Measurements from ENCODE around the gene RUNX2.

RUNX2 gene

GRCh38 chr6:45661661-45662060, 333.5 kb downstream of the RUNX2 start:
- H3K4me3 ChIP-seq (ENCODE audit: low read depth, low read length) = no peak overlapping the region
- TF ChIP-seq, protein P1, sequence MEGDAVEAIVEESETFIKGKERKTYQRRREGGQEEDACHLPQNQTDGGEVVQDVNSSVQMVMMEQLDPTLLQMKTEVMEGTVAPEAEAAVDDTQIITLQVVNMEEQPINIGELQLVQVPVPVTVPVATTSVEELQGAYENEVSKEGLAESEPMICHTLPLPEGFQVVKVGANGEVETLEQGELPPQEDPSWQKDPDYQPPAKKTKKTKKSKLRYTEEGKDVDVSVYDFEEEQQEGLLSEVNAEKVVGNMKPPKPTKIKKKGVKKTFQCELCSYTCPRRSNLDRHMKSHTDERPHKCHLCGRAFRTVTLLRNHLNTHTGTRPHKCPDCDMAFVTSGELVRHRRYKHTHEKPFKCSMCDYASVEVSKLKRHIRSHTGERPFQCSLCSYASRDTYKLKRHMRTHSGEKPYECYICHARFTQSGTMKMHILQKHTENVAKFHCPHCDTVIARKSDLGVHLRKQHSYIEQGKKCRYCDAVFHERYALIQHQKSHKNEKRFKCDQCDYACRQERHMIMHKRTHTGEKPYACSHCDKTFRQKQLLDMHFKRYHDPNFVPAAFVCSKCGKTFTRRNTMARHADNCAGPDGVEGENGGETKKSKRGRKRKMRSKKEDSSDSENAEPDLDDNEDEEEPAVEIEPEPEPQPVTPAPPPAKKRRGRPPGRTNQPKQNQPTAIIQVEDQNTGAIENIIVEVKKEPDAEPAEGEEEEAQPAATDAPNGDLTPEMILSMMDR (IDR thresholded peaks at IDR 0.05; ENCODE audit: low read depth, low read length) = no peak
- TF ChIP-seq MAX (IDR thresholded peaks at IDR 0.05; ENCODE audit: low read depth, low read length) = no peak
- TF ChIP-seq MYC (IDR thresholded peaks at IDR 0.05; ENCODE audit: low read depth, low read length) = no peak
- no peak for TF ChIP-seq POLR2A (IDR thresholded peaks at IDR 0.05; ENCODE audit: extremely low read depth, insufficient read length)
- no peak for DNase-seq (ENCODE audit: low read depth)

- no peak overlapping the region for H3K4me3 ChIP-seq (ENCODE audit: low read depth, low read length)
- no peak for TF ChIP-seq MYC (IDR thresholded peaks at IDR 0.05; ENCODE audit: low read depth, low read length)
- TF ChIP-seq POLR2A (IDR thresholded peaks at IDR 0.05; ENCODE audit: extremely low read depth, insufficient read length) = no peak
- TF ChIP-seq, protein P1 (IDR thresholded peaks at IDR 0.05; ENCODE audit: low read depth, low read length) = no peak
- TF ChIP-seq MAX (IDR thresholded peaks at IDR 0.05; ENCODE audit: low read depth, low read length) = no peak
- no peak for DNase-seq (ENCODE audit: low read depth)
Observed at GRCh38 chr6:45663251-45664221, 335.4 kb downstream of the RUNX2 start.

- no peak for DNase-seq (ENCODE audit: low read depth)
- H3K4me3 ChIP-seq (ENCODE audit: low read depth, low read length) = no peak overlapping the region
- TF ChIP-seq MYC (IDR thresholded peaks at IDR 0.05; ENCODE audit: low read depth, low read length) (no peak), POLR2A (IDR thresholded peaks at IDR 0.05; ENCODE audit: extremely low read depth, insufficient read length) (no peak), MAX (IDR thresholded peaks at IDR 0.05; ENCODE audit: low read depth, low read length) (no peak)
- TF ChIP-seq, protein P1 (IDR thresholded peaks at IDR 0.05; ENCODE audit: low read depth, low read length) = no peak
Observed at GRCh38 chr6:45664707-45665106, 336.6 kb downstream of the RUNX2 start.

DNA sequence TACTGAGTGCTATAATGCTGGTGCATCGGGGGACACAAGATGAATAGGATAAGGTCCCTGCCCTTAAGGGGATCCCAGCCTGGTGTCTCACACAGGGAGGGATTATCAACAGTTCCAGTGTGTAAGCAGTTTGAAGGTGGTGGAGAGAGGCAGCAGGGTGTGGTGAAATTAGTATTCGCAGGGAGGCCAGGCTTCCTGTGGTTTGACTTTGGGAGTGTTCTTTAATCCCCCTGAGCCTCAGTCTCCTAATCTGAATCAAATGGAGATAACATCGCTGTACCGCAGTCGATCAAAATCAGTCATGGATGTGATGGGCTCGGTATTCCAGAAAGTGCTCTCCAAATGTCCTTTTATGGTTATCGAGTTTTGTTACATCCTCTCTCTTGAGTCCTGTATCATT, 337.7 kb downstream of the RUNX2 start:
- H3K4me3 ChIP-seq (ENCODE audit: low read depth, low read length) = no peak overlapping the region
- DNase-seq (ENCODE audit: low read depth) = peak; percentile 85
- TF ChIP-seq, protein P1 (IDR thresholded peaks at IDR 0.05; ENCODE audit: low read depth, low read length) = no peak
- TF ChIP-seq MAX (IDR thresholded peaks at IDR 0.05; ENCODE audit: low read depth, low read length) (no peak), POLR2A (IDR thresholded peaks at IDR 0.05; ENCODE audit: extremely low read depth, insufficient read length) (no peak), MYC (IDR thresholded peaks at IDR 0.05; ENCODE audit: low read depth, low read length) (no peak)

DNA sequence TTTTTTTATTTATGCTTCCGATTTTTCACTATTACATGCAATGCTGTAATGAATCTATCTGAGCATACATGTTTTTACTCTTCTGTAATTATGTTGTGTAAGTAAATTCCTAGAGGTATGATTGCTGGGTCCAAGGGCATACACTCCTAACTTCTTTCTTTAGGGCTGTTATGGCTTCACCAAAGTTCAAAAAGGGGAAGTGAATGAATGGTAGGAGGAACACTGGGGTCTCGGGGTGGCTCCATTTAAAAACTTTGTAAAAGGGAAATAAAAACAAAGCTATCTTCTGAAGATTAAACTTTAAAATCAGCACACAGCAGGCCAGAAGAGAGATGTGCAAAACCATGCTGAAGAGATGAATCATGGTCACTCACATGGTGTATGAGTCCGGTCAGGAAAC, 338.7 kb downstream of the RUNX2 start:
- no peak overlapping the region for H3K4me3 ChIP-seq (ENCODE audit: low read depth, low read length)
- peak; percentile 76 for DNase-seq (ENCODE audit: low read depth)
- TF ChIP-seq MYC (IDR thresholded peaks at IDR 0.05; ENCODE audit: low read depth, low read length) (no peak), MAX (IDR thresholded peaks at IDR 0.05; ENCODE audit: low read depth, low read length) (no peak), POLR2A (IDR thresholded peaks at IDR 0.05; ENCODE audit: extremely low read depth, insufficient read length) (no peak)
- TF ChIP-seq, protein P1 (IDR thresholded peaks at IDR 0.05; ENCODE audit: low read depth, low read length) = no peak

Measured in NB4 (cell line).